SJSA1 (cell line): ENCODE data around the gene PRKAG3. TPM values are rescaled to one million over a fixed set of nuclear protein-coding genes. Genes with fewer than 3 reads are reported as not detected.
"Not testable (repeated sequence)": the region's sequence is repeated elsewhere in the genome, so short reads cannot be mapped to it uniquely, and the experiment has no call there.

ENCODE experiments used
- DNase-seq, 2 experiments: peaks; one replicate each; pipeline ENCODE4 v3.0.0-alpha.2; 2015 to 2020; ENCODE audit warnings: low spot score in 2 of 2, low read depth in 1 of 2
- H3K27ac ChIP-seq: fragments of 250-450 bp; sonication (Bioruptor Pico); 2 replicates; pipeline ENCODE4 v1.5.1; 2020; ENCODE audit warnings: mild to moderate bottlenecking, moderate library complexity
- H3K27me3 ChIP-seq: fragments of 250-450 bp; sonication (Bioruptor Pico); replicated peaks from 2 replicates; pipeline ENCODE4 v1.5.1; 2020; ENCODE audit warnings: mild to moderate bottlenecking, moderate library complexity
- H3K36me3 ChIP-seq: fragments of 250-450 bp; sonication (Bioruptor Pico); 2 replicates; pipeline ENCODE4 v1.5.1; 2020; ENCODE audit warnings: mild to moderate bottlenecking
- H3K4me1 ChIP-seq: fragments of 250-450 bp; sonication (Bioruptor Pico); replicated peaks from 2 replicates; pipeline ENCODE4 v1.6.1; 2021; ENCODE audit warnings: mild to moderate bottlenecking
- H3K4me3 ChIP-seq: fragments of 250-450 bp; sonication (Bioruptor Pico); 2 replicates; pipeline ENCODE4 v1.5.1; 2020; ENCODE audit warnings: mild to moderate bottlenecking
- H3K9me3 ChIP-seq: fragments of 250-450 bp; sonication (Bioruptor Pico); replicated peaks from 2 replicates; pipeline ENCODE4 v1.5.1; 2020; ENCODE audit warnings: mild to moderate bottlenecking
- total RNA-seq: library from RNA; depleted of rRNA; stranded (reverse); fragments of >200 nt; shearing (Covaris generic); gene quantifications from 2 replicates; pipeline ENCODE4 v1.2.3, GENCODE V29; 2014

Gene PRKAG3
- total RNA-seq, 1 experiment from 2014 or later, result not detected

DNA sequence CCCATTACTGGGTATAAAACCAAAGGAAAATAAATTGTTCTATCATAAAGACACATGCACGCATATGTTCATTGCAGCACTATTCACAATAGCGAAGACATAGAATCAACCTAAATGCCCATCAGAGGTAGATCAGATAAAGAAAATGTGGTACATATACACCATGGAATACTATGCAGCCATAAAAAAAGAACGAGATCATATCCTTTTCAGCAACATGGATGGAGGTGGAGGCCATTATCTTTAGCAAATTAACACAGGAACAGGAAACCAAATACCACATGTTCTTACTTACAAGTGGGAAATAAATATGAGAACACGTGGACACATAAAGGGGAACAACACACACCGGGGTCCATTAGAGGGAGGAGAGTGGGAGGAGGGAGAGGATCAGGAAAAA, 12.7 kb upstream of the PRKAG3 start:
- H3K36me3 ChIP-seq, H3K9me3 ChIP-seq, H3K27ac ChIP-seq, H3K27me3 ChIP-seq, H3K4me3 ChIP-seq, H3K4me1 ChIP-seq, DNase-seq: not testable (repeated sequence)

DNA sequence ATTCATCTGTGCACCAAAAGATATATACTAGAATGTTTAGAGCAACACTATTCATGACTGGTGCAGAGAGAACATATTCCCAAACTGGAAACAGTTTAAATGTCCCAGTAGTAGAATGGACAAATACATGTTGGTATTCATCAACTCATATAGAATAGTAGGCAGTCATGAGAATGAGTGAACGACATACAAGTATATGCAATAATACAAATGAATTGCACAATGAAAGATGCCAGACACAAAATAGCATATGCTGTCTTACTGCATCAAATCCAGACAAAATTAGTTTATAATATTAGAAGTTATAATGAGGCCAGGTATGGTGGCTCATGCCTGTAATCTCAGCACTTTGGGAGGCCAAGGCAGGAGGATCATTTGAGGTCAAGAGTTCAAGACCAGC, 8.3 kb upstream of the PRKAG3 start:
- DNase-seq, result no peak
- Histone ChIP-seq H3K36me3 (no peaks in the 10 kb centered on the region), H3K4me3 (no peak overlapping the region), H3K27ac (no peak overlapping the region), H3K9me3 (no peaks in the 10 kb centered on the region; the same call in none of the 2 replicates), H3K27me3 (peaks cover 14% of the 10 kb centered on the region; the same call in 1 of the 2 replicates), H3K4me1 (no peaks in the 10 kb centered on the region)

DNA sequence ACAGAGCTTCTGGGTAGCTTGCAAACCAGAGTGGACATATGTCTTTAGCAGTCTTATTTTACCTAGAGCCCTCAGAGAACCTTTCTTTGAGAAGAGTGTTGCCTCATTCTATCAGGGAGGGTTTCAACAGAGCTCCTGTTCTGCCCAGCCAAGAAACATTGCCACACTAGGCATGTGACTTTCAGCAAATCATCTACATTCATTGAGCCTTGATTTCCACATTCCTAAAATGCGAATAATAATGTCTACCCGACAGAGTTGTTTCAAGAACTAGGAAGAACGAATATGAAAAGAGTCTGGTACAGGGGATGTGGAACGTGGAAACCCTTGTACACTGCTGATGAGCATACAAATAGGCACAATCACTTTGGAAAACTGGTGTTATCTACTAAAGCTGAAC, 7.8 kb upstream of the PRKAG3 start:
- Histone ChIP-seq H3K4me3 (no peak overlapping the region), H3K9me3 (no peaks in the 10 kb centered on the region; the same call in none of the 2 replicates), H3K27me3 (peaks cover 14% of the 10 kb centered on the region; the same call in 1 of the 2 replicates), H3K36me3 (no peaks in the 10 kb centered on the region), H3K4me1 (no peaks in the 10 kb centered on the region), H3K27ac (no peak overlapping the region)
- DNase-seq, result no peak

DNA sequence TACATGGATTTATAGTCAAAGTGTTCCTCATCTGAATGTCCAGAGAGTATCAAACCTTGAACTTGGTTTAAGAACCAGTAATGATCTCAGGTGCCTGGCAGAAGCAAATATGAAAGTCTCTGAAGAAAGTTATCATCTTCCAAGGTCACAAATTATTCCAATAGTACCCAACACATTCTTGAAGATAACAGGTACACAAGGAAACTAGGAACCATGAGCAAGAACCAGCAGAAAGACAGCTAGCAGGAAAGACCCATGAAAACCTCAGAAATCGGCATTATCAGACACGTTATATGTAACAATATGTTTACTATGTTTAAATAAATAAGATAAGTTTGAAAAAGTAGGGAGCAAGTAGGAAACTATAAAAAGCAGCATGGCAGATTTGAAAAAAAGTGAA, 5.9 kb upstream of the PRKAG3 start:
- no peaks in the 10 kb centered on the region for H3K36me3 ChIP-seq
- no peak overlapping the region for H3K27ac ChIP-seq
- no peak overlapping the region for H3K4me3 ChIP-seq
- H3K9me3 ChIP-seq, result no peaks in the 10 kb centered on the region; the same call in none of the 2 replicates
- DNase-seq, result no peak
- H3K27me3 ChIP-seq, result peaks cover 14% of the 10 kb centered on the region; the same call in 1 of the 2 replicates
- H3K4me1 ChIP-seq, result peaks cover 3% of the 10 kb centered on the region; the same call in 1 of the 2 replicates

DNA sequence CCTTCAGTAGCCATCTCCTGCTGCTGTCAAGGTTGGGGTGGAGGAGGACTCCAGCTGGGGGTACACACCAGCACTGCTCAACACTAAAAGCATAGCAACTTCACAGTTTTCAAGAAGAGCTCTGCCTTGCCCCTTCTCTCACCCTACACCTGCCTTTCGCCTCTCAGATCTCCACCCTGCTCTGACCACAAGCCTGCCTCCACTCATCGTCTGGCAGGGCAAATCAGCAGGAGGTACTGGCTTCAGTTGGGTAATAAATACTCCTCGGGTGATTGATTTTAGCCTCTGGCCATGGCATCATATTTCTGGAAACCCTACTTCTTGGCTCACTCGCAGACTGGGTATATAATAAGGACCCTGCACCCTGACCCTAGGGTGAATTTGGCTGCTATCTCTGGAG, 3.1 kb upstream of the PRKAG3 start:
- Histone ChIP-seq H3K36me3 (no peaks in the 10 kb centered on the region), H3K27me3 (peaks cover 7% of the 10 kb centered on the region; the same call in 1 of the 2 replicates), H3K4me1 (peaks cover 8% of the 10 kb centered on the region), H3K27ac (no peak overlapping the region), H3K9me3 (no peaks in the 10 kb centered on the region; the same call in none of the 2 replicates), H3K4me3 (no peak overlapping the region)
- DNase-seq, result no peak

DNA sequence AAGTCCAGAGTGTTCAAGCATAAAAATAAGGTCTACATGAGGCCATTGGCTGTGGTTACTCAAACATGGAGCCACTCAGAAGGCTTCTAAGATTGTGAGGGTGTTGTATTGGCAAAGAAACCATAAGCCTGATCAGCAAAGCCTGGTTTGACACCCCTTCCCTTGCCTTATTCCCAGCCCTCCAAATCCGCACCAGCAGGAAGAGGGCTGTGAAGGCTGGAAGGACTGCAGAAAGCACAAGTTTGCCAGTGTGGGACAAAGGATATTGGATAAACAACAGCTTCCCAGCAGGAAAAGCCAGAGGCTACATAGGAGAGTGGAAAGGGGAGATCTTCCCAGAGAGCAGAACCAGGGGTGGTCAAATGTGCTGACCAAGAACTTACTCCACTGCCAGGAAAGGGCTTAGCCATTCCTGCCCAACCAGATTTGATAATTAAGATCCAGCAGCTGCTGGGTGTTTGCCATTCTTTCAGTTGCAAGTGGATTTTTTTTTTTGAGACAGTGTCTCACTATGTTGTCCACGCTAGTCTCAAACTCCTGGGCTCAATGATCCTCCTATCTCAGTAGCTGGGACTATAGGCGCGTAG, 1.5 kb upstream of the PRKAG3 start:
- H3K36me3 ChIP-seq, result no peaks in the 10 kb centered on the region
- DNase-seq, result no peak
- peaks cover 7% of the 10 kb centered on the region; the same call in 1 of the 2 replicates for H3K27me3 ChIP-seq
- H3K4me3 ChIP-seq, result no peak overlapping the region
- H3K4me1 ChIP-seq, result peaks cover 8% of the 10 kb centered on the region
- H3K27ac ChIP-seq, result no peak overlapping the region
- H3K9me3 ChIP-seq, result no peaks in the 10 kb centered on the region; the same call in none of the 2 replicates

DNA sequence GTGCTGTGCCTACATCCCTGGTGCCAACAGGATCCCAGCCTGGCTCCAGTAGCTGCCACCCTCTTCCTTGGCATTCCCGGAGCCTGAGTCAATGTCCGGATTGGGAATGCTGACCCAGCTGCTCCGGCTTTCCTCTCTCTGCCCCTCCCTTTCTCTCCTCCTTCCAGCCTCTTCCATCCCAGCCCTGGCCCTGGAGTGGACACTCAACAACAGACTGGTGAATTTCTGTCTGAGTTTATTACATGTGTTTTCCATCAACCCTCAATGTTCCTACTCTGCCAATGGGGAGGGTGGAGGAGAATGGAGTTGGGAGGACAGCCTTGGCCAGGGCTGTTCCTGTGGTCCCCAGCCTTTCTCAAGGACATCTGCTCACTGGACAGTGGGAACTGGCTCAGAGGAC, 917 bp upstream of the PRKAG3 start:
- Histone ChIP-seq H3K27ac (no peak overlapping the region), H3K9me3 (no peaks in the 10 kb centered on the region; the same call in none of the 2 replicates), H3K27me3 (peaks cover 2% of the 10 kb centered on the region; the same call in 1 of the 2 replicates), H3K36me3 (no peaks in the 10 kb centered on the region), H3K4me3 (no peak overlapping the region), H3K4me1 (peaks cover 8% of the 10 kb centered on the region)
- no peak for DNase-seq

DNA sequence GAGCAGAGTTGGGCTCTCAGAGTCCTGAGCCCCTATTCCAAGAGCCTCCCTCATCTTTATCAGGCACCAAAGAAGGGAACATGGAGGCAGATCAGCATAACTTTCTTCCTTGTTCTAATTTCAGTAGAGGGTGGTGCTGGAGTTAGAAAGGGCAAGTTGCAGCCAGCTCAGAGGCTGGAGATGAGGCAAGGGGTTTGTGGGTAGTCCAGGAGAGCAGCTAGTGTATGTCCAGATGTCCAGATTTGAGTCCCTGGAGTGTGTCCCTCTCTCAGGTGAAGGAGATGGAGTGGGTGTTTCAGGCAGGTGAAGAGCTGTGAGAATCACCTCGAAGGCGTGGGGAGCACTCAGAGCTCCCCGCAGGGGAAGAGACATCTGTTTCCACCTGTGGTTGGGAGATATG, 478 bp upstream of the PRKAG3 start:
- Histone ChIP-seq H3K36me3 (no peaks in the 10 kb centered on the region), H3K4me1 (peaks cover 8% of the 10 kb centered on the region), H3K27me3 (no peaks in the 10 kb centered on the region), H3K9me3 (no peaks in the 10 kb centered on the region; the same call in 1 of the 2 replicates), H3K4me3 (no peak overlapping the region), H3K27ac (no peak overlapping the region)
- no peak for DNase-seq

DNA sequence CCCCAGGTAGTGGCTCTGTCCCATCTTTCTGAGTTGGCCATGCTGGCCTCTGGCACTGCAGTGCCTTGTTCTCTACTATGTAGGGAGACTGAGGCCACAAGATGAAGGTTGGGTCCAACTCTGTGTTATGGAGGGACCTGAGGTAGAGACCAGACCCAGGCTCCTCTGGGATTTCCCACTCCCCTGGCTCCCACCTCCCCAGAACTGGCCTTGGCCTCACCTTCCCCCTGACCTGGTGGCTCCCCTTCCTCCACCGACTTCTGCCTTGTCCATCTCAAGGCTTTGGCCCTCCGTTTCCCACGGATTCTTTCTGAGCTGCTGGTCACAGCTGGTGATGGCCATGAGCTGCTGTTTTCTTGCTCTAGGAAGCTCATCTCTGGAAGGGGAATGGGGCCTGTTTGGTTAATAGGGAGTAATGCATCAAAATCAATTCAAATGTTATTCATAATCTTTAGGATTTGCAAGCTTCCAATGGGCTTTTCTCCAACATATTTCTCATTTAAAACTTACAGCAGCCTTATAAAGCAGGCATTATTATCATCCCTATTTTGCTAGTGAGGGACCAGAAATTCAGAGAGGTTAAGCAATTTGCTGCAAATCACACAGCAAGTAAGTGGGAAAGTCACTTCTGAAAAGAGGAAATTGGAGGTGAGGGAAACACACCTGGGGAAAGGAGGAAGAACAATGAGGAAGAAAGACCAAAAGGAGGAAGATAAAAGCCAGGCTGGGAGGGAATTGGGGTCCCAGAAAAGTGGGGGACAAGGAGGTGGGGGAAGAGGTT, 887 bp downstream of the PRKAG3 start:
- no peak overlapping the region for H3K4me3 ChIP-seq
- H3K27me3 ChIP-seq, result no peaks in the 10 kb centered on the region
- no peak overlapping the region for H3K27ac ChIP-seq
- H3K9me3 ChIP-seq, result no peaks in the 10 kb centered on the region
- H3K4me1 ChIP-seq, result peaks cover 8% of the 10 kb centered on the region
- H3K36me3 ChIP-seq, result no peaks in the 10 kb centered on the region
- no peak for DNase-seq

DNA sequence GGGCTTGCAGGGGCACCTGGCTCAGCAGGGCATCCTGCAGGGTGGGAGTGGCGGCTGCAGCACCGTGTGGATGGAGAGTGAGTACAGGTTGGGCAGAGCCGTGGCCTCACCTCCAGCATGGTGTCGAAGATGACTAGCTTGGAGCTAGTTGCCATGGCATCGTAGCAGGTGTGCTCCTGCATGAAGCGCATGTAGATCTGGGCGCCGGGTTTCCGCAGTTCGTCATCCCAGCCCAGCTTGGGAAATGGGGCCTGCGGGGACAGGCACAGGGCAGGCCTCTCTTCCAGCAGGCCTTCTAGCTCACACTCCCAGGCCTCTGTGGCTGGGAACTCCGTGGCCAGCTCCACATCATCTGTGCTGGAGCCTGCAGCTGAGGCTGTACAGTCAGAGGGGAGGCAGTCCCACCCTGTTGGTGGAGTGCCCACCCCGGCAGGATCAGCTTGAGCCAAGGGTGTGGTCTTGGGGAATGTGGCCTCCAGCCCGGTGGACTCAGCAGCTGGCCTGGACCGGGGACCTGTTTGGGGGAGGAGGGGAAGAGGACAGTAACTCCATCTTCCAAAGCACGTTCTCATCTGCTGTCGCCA, 1.6 kb downstream of the PRKAG3 start:
- DNase-seq, result no peak
- Histone ChIP-seq H3K4me1 (peaks cover 8% of the 10 kb centered on the region), H3K27ac (no peak overlapping the region), H3K9me3 (no peaks in the 10 kb centered on the region), H3K36me3 (no peaks in the 10 kb centered on the region), H3K4me3 (no peak overlapping the region), H3K27me3 (no peaks in the 10 kb centered on the region)

DNA sequence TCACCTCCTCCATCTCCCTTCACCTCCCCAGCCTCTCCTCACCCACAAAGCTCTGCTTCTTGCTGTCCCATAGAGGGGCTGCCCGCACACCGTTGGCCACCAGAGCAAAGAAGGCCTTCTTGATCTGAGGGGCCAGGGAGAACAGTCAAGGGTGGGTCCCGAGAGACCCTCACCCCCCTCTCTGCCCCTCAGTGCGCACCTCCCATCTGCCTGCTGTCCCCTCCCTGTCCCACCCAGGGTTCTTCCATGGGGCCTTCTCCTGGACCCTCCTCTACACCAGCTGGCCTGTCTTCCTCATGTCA, 3.2 kb downstream of the PRKAG3 start:
- H3K27ac ChIP-seq, result no peak overlapping the region
- no peaks in the 10 kb centered on the region for H3K9me3 ChIP-seq
- H3K36me3 ChIP-seq, result no peaks in the 10 kb centered on the region
- no peak overlapping the region for H3K4me3 ChIP-seq
- no peaks in the 10 kb centered on the region for H3K27me3 ChIP-seq
- peaks cover 8% of the 10 kb centered on the region for H3K4me1 ChIP-seq
- DNase-seq, result no peak

DNA sequence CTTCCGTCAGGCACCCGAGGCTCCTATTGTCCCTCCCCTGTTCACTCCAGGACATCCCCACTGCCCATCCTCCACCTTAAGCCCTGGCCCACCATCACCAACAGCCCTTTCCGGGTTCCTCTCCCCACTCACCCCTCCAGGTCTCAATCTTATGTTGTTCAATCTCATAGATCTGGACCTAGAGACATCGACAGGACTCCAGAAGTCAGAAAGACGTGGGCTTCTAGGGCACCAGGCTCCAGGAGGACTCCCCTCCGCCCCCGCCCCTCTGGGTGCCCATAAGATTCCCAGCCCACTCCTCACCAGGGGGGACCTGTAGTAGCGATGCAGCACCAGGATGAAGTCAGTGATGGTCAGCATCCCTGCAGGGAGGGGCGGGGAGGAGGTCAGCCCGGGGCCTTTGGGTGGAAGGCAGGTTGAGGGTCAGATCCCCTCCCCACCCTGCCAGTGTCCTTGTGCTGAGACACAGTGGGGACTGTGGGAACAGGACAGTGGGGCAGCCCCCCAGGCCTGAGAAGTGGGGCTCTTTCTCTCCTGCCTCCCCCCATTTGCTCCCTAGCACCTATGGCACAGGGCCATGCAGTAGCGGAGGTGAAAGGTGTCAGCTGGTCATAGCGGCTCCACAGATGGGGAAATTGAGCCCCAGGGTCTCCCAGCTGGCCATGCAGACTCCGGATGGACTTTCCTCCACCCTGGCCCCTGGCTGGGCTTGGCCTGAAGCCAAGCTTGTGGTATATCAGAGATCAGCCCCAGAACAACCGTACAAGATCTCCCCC, 3.7 kb downstream of the PRKAG3 start:
- no peaks in the 10 kb centered on the region for H3K9me3 ChIP-seq
- no peaks in the 10 kb centered on the region for H3K27me3 ChIP-seq
- peaks cover 8% of the 10 kb centered on the region for H3K4me1 ChIP-seq
- no peak overlapping the region for H3K27ac ChIP-seq
- H3K36me3 ChIP-seq, result no peaks in the 10 kb centered on the region
- H3K4me3 ChIP-seq, result no peak overlapping the region
- no peak for DNase-seq

DNA sequence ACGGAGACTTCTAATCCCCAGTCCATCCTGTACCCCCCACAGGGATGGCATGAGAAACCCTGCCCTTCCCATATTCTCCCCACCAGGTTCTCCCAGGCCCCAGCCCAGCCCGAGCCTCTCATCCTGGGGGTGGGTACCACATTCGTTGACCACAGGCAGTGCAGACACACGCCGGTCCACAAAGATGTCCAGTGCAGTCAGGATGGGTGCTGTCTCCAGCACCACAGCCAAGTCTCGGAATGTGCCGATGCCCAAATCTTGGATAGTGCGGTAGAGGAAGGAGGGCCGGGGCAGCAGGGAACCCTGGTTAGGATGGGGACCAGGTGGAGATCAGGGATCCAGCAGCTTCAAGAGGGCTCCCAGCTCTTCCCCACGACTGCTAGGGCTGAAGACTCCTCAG, 4.8 kb downstream of the PRKAG3 start:
- Histone ChIP-seq H3K4me3 (no peak overlapping the region), H3K9me3 (no peaks in the 10 kb centered on the region), H3K27me3 (no peaks in the 10 kb centered on the region), H3K4me1 (no peaks in the 10 kb centered on the region), H3K36me3 (no peaks in the 10 kb centered on the region), H3K27ac (no peak overlapping the region)
- no peak for DNase-seq

DNA sequence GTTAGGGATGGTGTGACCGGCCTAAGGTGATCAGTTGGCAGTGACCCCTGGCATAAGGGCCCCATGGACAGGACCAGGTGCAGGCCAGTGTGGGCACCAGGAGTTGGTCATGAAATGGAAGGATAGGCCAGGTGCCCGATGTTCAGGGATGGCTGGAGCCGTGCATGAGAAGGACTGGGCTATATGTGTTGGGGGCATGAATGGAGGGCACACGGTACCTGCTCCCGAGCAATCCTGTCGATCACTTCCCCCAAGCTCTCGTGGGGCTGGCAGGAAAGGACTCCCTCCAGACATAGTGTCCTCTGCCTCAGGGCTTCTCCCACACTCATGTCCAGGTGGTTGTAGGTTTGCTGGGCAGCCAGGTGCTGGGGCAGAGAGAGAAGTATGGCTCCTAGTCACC, 7.6 kb downstream of the PRKAG3 start:
- Histone ChIP-seq H3K27ac (no peak overlapping the region), H3K27me3 (no peaks in the 10 kb centered on the region), H3K4me3 (no peak overlapping the region), H3K36me3 (no peaks in the 10 kb centered on the region), H3K4me1 (no peaks in the 10 kb centered on the region), H3K9me3 (no peaks in the 10 kb centered on the region)
- DNase-seq, result no peak
